Measurements from ENCODE around the gene ATP8A2.
"Not testable (repeated sequence)": the region's sequence is repeated elsewhere in the genome, so short reads cannot be mapped to it uniquely, and the experiment has no call there.

Gene ATP8A2

GRCh38 chr13:26072335-26072734 lies 700.6 kb downstream of the ATP8A2 start:
- not testable (repeated sequence) for DNase-seq (ENCODE audit: low spot score)

- DNase-seq (ENCODE audit: low spot score): no peak
These were observed 702.9 kb downstream of the ATP8A2 start for GRCh38 chr13:26074706-26075105.

Measured in HuH-7 (cell line).